HEK293 (cell line): Measurements from ENCODE around the gene UBE4A.
A peak's percentile ranks its signal among the peaks of the same experiment; 100 is the strongest.

Source experiments
- CTCF ChIA-PET: fragments of 350-600 bp; formaldehyde crosslinking; extraction: SDS; loops from one replicate; lab custom pipeline; 2021; ENCODE audit warnings: antibody characterized with exemption; lab: Yijun Ruan, JAX
- POLR2A ChIA-PET: fragments of 300-600 bp; formaldehyde crosslinking; extraction: SDS; loops from one replicate; lab custom pipeline; 2020; ENCODE audit warnings: antibody characterized with exemption, inconsistent platforms; lab: Yijun Ruan, JAX
- H3K27ac ChIP-seq: fragments of 200-500 bp; sonication (Bioruptor generic); 2 replicates; pipeline ENCODE4 v1.5.1; 2014; ENCODE audit warnings: low read depth, low read length, control low read depth, inconsistent platforms; ENCODE audit errors: extremely low read depth
- H3K36me3 ChIP-seq, 2 experiments: fragments of 200-500 bp in 1 of 2; sonication (Bioruptor generic) in 1 of 2; 1 replicate in 1 of 2; 2 replicates in 1 of 2; pipeline ENCODE4 v1.5.1; 2014 to 2017; ENCODE audit warnings: inconsistent platforms in 2 of 2, low read length in 2 of 2; ENCODE audit not compliant: control insufficient read depth in 2 of 2, insufficient read depth in 1 of 2
- H3K4me1 ChIP-seq: fragments of 200-500 bp; sonication (Bioruptor generic); 2 replicates; pipeline ENCODE4 v1.5.1; 2014; ENCODE audit warnings: mild to moderate bottlenecking, low read length, inconsistent platforms; ENCODE audit not compliant: control insufficient read depth, insufficient read depth
- H3K4me3 ChIP-seq: 2 replicates; pipeline ENCODE4 v1.5.1; 2011; ENCODE audit warnings: low read depth, mild to moderate bottlenecking, control low read depth, low read length, moderate library complexity
- H3K9me3 ChIP-seq: fragments of 200-500 bp; sonication (Bioruptor generic); 2 replicates; pipeline ENCODE4 v1.5.1; 2014; ENCODE audit warnings: low read depth, low read length, inconsistent platforms; ENCODE audit not compliant: control insufficient read depth, insufficient read depth
- GLIS2 ChIP-seq: fragments of 450-650 bp; formaldehyde crosslinking; IDR thresholded peaks from 2 replicates; pipeline ENCODE4 v1.5.1; 2016; ENCODE audit warnings: missing biosample characterization, missing genetic modification characterization
- ZBTB7A ChIP-seq: fragments of 450-650 bp; formaldehyde crosslinking; IDR thresholded peaks from 2 replicates; pipeline ENCODE4 v1.5.1; 2016; ENCODE audit warnings: low read depth, missing biosample characterization, missing genetic modification characterization
- ZFP69B ChIP-seq: fragments of 450-650 bp; formaldehyde crosslinking; IDR thresholded peaks from 2 replicates; pipeline ENCODE4 v1.5.1; 2016; ENCODE audit warnings: missing biosample characterization, missing genetic modification characterization
- ZNF2 ChIP-seq: fragments of 450-650 bp; formaldehyde crosslinking; IDR thresholded peaks from 2 replicates; pipeline ENCODE4 v1.5.1; 2016; ENCODE audit warnings: missing biosample characterization, missing genetic modification characterization
- ZNF549 ChIP-seq: fragments of 450-650 bp; IDR thresholded peaks from 2 replicates; pipeline ENCODE4 v1.5.1; 2018; ENCODE audit warnings: missing biosample characterization, missing genetic modification characterization, mild to moderate bottlenecking, inconsistent platforms, moderate library complexity
- ZNF645 ChIP-seq: fragments of 450-650 bp; formaldehyde crosslinking; IDR thresholded peaks from 2 replicates; pipeline ENCODE4; 2016; ENCODE audit warnings: missing biosample characterization, missing genetic modification characterization
- ZNF692 ChIP-seq: fragments of 450-650 bp; formaldehyde crosslinking; IDR thresholded peaks from 2 replicates; pipeline ENCODE4 v1.5.1; 2016; ENCODE audit warnings: missing biosample characterization, missing genetic modification characterization
- ZXDB ChIP-seq: fragments of 450-650 bp; formaldehyde crosslinking; IDR thresholded peaks from 2 replicates; pipeline ENCODE4 v1.5.1; 2016; ENCODE audit warnings: missing biosample characterization, missing genetic modification characterization
- TF ChIP-seq, protein P1 (sequence below): fragments of 450-650 bp; formaldehyde crosslinking; IDR thresholded peaks from 2 replicates; pipeline ENCODE4 v1.5.1; 2016; ENCODE audit warnings: missing biosample characterization, missing genetic modification characterization
- TF ChIP-seq, protein P2 (sequence below): fragments of 450-650 bp; formaldehyde crosslinking; IDR thresholded peaks from 2 replicates; pipeline ENCODE4 v1.5.1; 2016; ENCODE audit warnings: missing biosample characterization, missing genetic modification characterization
- TF ChIP-seq, protein P3 (sequence below): fragments of 450-650 bp; formaldehyde crosslinking; IDR thresholded peaks from 2 replicates; pipeline ENCODE4 v1.5.1; 2016; ENCODE audit warnings: missing biosample characterization, missing genetic modification characterization
- TF ChIP-seq, protein P4 (sequence below): fragments of 450-650 bp; formaldehyde crosslinking; IDR thresholded peaks from 2 replicates; pipeline ENCODE4 v1.5.1; 2016; ENCODE audit warnings: missing biosample characterization, missing genetic modification characterization

Gene UBE4A

DNA sequence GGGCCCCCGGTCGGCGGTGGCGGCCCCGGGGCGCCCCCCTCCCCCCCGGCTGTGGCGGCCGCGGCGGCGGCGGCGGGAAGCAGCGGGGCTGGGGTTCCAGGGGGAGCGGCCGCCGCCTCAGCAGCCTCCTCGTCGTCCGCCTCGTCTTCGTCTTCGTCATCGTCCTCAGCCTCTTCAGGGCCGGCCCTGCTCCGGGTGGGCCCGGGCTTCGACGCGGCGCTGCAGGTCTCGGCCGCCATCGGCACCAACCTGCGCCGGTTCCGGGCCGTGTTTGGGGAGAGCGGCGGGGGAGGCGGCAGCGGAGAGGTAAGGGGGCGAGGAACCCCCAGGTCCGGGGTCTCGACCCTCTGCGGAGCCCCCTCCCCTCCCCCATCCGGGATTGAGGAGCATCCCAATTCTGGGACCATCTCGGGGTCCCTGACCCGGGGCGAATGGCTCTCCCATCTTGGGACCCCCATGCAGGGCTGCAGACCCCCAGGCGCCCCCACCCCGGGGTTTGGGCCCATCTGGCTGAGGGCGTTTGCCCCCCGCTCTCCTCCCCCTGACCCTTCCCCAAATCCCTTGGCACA lies 77.3 kb downstream of the UBE4A start:
- ChIA-PET POLR2A (interaction anchor here (0.6 to 2.1 kb wide), 9 partner anchors 11 to 184 kb away, joined by 3 to 14 read pairs (median 6); partner anchors contain the start of genes MPZL3 and UBE4A), CTCF (interaction anchor here (0.6 kb wide), 1 partner anchor 45 kb away, joined by 3 read pairs; no protein-coding TSS in a partner anchor)
- Histone ChIP-seq H3K4me3 (peak overlapping the region; percentile 92), H3K36me3 (peaks cover 0 to 25% of the 10 kb centered on the region in 2 experiments; a peak in 1 of 3 replicates), H3K9me3 (no peaks in the 10 kb centered on the region), H3K4me1 (peaks cover 4% of the 10 kb centered on the region; the same call in 1 of the 2 replicates), H3K27ac (peak overlapping the region; percentile 78; the same call in 1 of the 2 replicates)
- TF ChIP-seq, protein P1, sequence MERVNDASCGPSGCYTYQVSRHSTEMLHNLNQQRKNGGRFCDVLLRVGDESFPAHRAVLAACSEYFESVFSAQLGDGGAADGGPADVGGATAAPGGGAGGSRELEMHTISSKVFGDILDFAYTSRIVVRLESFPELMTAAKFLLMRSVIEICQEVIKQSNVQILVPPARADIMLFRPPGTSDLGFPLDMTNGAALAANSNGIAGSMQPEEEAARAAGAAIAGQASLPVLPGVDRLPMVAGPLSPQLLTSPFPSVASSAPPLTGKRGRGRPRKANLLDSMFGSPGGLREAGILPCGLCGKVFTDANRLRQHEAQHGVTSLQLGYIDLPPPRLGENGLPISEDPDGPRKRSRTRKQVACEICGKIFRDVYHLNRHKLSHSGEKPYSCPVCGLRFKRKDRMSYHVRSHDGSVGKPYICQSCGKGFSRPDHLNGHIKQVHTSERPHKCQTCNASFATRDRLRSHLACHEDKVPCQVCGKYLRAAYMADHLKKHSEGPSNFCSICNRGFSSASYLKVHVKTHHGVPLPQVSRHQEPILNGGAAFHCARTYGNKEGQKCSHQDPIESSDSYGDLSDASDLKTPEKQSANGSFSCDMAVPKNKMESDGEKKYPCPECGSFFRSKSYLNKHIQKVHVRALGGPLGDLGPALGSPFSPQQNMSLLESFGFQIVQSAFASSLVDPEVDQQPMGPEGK (tag by site-specific recombination) = peak; percentile 68
- TF ChIP-seq GLIS2 (tag by site-specific recombination) = peak; percentile 72
- TF ChIP-seq, protein P2, sequence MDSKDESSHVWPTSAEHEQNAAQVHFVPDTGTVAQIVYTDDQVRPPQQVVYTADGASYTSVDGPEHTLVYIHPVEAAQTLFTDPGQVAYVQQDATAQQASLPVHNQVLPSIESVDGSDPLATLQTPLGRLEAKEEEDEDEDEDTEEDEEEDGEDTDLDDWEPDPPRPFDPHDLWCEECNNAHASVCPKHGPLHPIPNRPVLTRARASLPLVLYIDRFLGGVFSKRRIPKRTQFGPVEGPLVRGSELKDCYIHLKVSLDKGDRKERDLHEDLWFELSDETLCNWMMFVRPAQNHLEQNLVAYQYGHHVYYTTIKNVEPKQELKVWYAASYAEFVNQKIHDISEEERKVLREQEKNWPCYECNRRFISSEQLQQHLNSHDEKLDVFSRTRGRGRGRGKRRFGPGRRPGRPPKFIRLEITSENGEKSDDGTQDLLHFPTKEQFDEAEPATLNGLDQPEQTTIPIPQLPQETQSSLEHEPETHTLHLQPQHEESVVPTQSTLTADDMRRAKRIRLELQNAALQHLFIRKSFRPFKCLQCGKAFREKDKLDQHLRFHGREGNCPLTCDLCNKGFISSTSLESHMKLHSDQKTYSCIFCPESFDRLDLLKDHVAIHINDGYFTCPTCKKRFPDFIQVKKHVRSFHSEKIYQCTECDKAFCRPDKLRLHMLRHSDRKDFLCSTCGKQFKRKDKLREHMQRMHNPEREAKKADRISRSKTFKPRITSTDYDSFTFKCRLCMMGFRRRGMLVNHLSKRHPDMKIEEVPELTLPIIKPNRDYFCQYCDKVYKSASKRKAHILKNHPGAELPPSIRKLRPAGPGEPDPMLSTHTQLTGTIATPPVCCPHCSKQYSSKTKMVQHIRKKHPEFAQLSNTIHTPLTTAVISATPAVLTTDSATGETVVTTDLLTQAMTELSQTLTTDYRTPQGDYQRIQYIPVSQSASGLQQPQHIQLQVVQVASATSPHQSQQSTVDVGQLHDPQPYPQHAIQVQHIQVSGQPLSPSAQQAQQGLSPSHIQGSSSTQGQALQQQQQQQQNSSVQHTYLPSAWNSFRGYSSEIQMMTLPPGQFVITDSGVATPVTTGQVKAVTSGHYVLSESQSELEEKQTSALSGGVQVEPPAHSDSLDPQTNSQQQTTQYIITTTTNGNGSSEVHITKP (tag by site-specific recombination) = peak; percentile 66
- no peak for TF ChIP-seq ZNF2
- TF ChIP-seq, protein P3, sequence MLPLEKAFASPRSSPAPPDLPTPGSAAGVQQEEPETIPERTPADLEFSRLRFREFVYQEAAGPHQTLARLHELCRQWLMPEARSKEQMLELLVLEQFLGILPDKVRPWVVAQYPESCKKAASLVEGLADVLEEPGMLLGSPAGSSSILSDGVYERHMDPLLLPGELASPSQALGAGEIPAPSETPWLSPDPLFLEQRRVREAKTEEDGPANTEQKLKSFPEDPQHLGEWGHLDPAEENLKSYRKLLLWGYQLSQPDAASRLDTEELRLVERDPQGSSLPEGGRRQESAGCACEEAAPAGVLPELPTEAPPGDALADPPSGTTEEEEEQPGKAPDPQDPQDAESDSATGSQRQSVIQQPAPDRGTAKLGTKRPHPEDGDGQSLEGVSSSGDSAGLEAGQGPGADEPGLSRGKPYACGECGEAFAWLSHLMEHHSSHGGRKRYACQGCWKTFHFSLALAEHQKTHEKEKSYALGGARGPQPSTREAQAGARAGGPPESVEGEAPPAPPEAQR (tag by site-specific recombination) = no peak
- TF ChIP-seq ZBTB7A = peak; percentile 78; the same call in 1 of the 2 replicates
- no peak for TF ChIP-seq ZNF645
- TF ChIP-seq ZFP69B = 0 out of 2 replicates have a peak, but pooled peaks have one; percentile 12
- TF ChIP-seq, protein P4, sequence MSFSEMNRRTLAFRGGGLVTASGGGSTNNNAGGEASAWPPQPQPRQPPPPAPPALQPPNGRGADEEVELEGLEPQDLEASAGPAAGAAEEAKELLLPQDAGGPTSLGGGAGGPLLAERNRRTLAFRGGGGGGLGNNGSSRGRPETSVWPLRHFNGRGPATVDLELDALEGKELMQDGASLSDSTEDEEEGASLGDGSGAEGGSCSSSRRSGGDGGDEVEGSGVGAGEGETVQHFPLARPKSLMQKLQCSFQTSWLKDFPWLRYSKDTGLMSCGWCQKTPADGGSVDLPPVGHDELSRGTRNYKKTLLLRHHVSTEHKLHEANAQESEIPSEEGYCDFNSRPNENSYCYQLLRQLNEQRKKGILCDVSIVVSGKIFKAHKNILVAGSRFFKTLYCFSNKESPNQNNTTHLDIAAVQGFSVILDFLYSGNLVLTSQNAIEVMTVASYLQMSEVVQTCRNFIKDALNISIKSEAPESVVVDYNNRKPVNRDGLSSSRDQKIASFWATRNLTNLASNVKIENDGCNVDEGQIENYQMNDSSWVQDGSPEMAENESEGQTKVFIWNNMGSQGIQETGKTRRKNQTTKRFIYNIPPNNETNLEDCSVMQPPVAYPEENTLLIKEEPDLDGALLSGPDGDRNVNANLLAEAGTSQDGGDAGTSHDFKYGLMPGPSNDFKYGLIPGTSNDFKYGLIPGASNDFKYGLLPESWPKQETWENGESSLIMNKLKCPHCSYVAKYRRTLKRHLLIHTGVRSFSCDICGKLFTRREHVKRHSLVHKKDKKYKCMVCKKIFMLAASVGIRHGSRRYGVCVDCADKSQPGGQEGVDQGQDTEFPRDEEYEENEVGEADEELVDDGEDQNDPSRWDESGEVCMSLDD (tag by site-specific recombination) = peak; percentile 89
- TF ChIP-seq ZNF549 (tag by site-specific recombination) = no peak
- peak; percentile 44; the same call in 1 of the 2 replicates for TF ChIP-seq ZNF692
- TF ChIP-seq ZXDB (tag by site-specific recombination) = peak; percentile 93; the same call in 1 of the 2 replicates
- TF ChIP-seq, all 188 proteins: peak for 8
